ENCODE data around the gene PRAMEF14.
"Not testable (repeated sequence)": the region's sequence is repeated elsewhere in the genome, so short reads cannot be mapped to it uniquely, and the experiment has no call there.

PRAMEF14 gene

GRCh38 chr1:13368544-13368943 lies 21.6 kb upstream of the PRAMEF14 start:
- H3K79me2 ChIP-seq (ENCODE audit: low read length); H3K4me2 ChIP-seq (ENCODE audit: low read length); H3K36me3 ChIP-seq (replicated peaks; ENCODE audit: low read depth, low read length); H3K27me3 ChIP-seq (ENCODE audit: low read depth, low read length); H3K9me3 ChIP-seq (ENCODE audit: insufficient read depth, low read length); H2AFZ ChIP-seq (ENCODE audit: low read depth, low read length); H3K27ac ChIP-seq (ENCODE audit: low read length); H3K4me3 ChIP-seq (ENCODE audit: low read length); H3K4me1 ChIP-seq (ENCODE audit: low read length); H3K9ac ChIP-seq (ENCODE audit: low read length); H4K20me1 ChIP-seq (ENCODE audit: insufficient read depth, low read length): not testable (repeated sequence)
- TF ChIP-seq, protein P1, sequence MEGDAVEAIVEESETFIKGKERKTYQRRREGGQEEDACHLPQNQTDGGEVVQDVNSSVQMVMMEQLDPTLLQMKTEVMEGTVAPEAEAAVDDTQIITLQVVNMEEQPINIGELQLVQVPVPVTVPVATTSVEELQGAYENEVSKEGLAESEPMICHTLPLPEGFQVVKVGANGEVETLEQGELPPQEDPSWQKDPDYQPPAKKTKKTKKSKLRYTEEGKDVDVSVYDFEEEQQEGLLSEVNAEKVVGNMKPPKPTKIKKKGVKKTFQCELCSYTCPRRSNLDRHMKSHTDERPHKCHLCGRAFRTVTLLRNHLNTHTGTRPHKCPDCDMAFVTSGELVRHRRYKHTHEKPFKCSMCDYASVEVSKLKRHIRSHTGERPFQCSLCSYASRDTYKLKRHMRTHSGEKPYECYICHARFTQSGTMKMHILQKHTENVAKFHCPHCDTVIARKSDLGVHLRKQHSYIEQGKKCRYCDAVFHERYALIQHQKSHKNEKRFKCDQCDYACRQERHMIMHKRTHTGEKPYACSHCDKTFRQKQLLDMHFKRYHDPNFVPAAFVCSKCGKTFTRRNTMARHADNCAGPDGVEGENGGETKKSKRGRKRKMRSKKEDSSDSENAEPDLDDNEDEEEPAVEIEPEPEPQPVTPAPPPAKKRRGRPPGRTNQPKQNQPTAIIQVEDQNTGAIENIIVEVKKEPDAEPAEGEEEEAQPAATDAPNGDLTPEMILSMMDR (IDR thresholded peaks at IDR 0.05; ENCODE audit: low read depth, low read length), result peak; percentile 20; the same call in 1 of the 2 replicates

DNA sequence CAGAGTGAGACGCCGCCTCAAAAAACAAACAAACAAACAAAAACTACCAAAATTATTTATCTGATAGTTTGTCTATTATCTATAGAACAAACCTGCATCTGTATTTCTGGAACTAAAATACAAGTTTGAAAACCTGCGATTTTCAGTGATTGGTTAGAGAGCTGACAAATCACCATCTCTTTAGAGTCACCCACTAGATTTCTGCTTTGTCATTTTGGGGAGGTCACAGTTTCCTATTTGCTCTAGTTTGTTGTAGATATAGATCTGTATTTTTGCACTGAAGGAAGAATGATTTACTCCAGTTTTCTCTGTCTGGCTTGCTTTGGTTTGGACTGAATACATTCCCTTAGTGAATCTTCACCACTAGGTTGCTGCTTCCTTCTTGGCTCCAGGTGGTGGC lies 19.6 kb upstream of the PRAMEF14 start:
- not testable (repeated sequence) for H4K20me1 ChIP-seq (ENCODE audit: insufficient read depth, low read length); H2AFZ ChIP-seq (ENCODE audit: low read depth, low read length); H3K79me2 ChIP-seq (ENCODE audit: low read length); H3K4me1 ChIP-seq (ENCODE audit: low read length); H3K4me3 ChIP-seq (ENCODE audit: low read length); H3K27ac ChIP-seq (ENCODE audit: low read length); H3K4me2 ChIP-seq (ENCODE audit: low read length); H3K9me3 ChIP-seq (ENCODE audit: insufficient read depth, low read length); H3K36me3 ChIP-seq (replicated peaks; ENCODE audit: low read depth, low read length); H3K27me3 ChIP-seq (ENCODE audit: low read depth, low read length); H3K9ac ChIP-seq (ENCODE audit: low read length)

GRCh38 chr1:13364928-13365327 lies 18.0 kb upstream of the PRAMEF14 start:
- not testable (repeated sequence) for H3K79me2 ChIP-seq (ENCODE audit: low read length); H3K27ac ChIP-seq (ENCODE audit: low read length); H3K4me1 ChIP-seq (ENCODE audit: low read length); H2AFZ ChIP-seq (ENCODE audit: low read depth, low read length); H3K4me3 ChIP-seq (ENCODE audit: low read length); H3K27me3 ChIP-seq (ENCODE audit: low read depth, low read length); H3K36me3 ChIP-seq (replicated peaks; ENCODE audit: low read depth, low read length); H3K9ac ChIP-seq (ENCODE audit: low read length); H3K9me3 ChIP-seq (ENCODE audit: insufficient read depth, low read length); H3K4me2 ChIP-seq (ENCODE audit: low read length); H4K20me1 ChIP-seq (ENCODE audit: insufficient read depth, low read length)

DNA sequence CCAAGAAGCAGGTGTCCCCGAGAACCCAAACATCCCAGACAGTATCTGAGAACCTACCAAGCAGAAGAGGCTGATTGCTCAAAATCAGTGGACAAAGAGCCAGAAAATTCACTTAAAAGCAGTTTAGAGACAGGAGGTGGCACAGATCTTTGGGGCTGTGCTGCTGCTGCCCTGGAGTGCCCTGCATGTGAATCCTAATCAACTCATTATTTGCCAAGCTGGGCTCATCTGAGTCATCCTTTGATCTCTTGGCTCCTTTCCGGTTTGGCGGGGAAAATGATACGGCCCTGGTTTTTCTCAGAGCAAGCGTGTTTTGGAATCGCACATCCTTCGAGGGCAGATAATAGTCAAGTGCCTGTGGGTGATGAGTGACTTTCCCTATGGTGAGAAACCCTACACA lies 15.4 kb upstream of the PRAMEF14 start:
- H3K79me2 ChIP-seq (ENCODE audit: low read length); H4K20me1 ChIP-seq (ENCODE audit: insufficient read depth, low read length); H3K4me1 ChIP-seq (ENCODE audit: low read length); H2AFZ ChIP-seq (ENCODE audit: low read depth, low read length); H3K4me3 ChIP-seq (ENCODE audit: low read length); H3K27ac ChIP-seq (ENCODE audit: low read length); H3K9ac ChIP-seq (ENCODE audit: low read length); H3K36me3 ChIP-seq (replicated peaks; ENCODE audit: low read depth, low read length); H3K9me3 ChIP-seq (ENCODE audit: insufficient read depth, low read length); H3K27me3 ChIP-seq (ENCODE audit: low read depth, low read length); H3K4me2 ChIP-seq (ENCODE audit: low read length): not testable (repeated sequence)

GRCh38 chr1:13356774-13357173 lies 9.8 kb upstream of the PRAMEF14 start:
- H3K27me3 ChIP-seq (ENCODE audit: low read depth, low read length); H3K27ac ChIP-seq (ENCODE audit: low read length); H3K9me3 ChIP-seq (ENCODE audit: insufficient read depth, low read length); H3K4me2 ChIP-seq (ENCODE audit: low read length); H2AFZ ChIP-seq (ENCODE audit: low read depth, low read length); H3K36me3 ChIP-seq (replicated peaks; ENCODE audit: low read depth, low read length); H3K79me2 ChIP-seq (ENCODE audit: low read length); H4K20me1 ChIP-seq (ENCODE audit: insufficient read depth, low read length); H3K4me1 ChIP-seq (ENCODE audit: low read length); H3K4me3 ChIP-seq (ENCODE audit: low read length); H3K9ac ChIP-seq (ENCODE audit: low read length): not testable (repeated sequence)
- TF ChIP-seq, protein P1 (IDR thresholded peaks at IDR 0.05; ENCODE audit: low read depth, low read length), result peak; percentile 34

- H3K9me3 ChIP-seq (ENCODE audit: insufficient read depth, low read length); H3K36me3 ChIP-seq (replicated peaks; ENCODE audit: low read depth, low read length); H3K4me3 ChIP-seq (ENCODE audit: low read length); H4K20me1 ChIP-seq (ENCODE audit: insufficient read depth, low read length); H3K9ac ChIP-seq (ENCODE audit: low read length); H3K27ac ChIP-seq (ENCODE audit: low read length); H2AFZ ChIP-seq (ENCODE audit: low read depth, low read length); H3K27me3 ChIP-seq (ENCODE audit: low read depth, low read length); H3K4me2 ChIP-seq (ENCODE audit: low read length); H3K79me2 ChIP-seq (ENCODE audit: low read length); H3K4me1 ChIP-seq (ENCODE audit: low read length): not testable (repeated sequence)
Measured at GRCh38 chr1:13354475-13354874, 7.5 kb upstream of the PRAMEF14 start.

DNA sequence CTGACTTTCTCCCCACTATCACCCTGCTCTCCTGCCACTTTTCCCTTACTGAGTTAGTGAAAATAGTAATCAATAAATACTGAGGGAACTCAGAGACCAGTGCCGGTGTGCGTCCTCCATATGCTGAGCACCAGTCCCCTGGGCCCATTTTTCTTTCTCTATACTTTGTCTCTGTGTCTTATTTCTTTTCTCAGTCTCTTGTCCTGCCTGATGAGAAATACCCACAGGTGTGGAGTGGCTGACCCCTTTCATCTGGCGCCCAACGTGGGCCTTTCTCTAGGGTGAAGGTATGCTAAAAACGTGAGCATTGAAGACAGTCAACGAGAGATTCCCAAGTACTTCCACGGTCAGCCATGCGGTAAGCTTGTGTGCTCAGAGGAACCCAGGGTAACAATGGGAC lies 6.5 kb upstream of the PRAMEF14 start:
- H3K9ac ChIP-seq (ENCODE audit: low read length); H3K27ac ChIP-seq (ENCODE audit: low read length); H3K79me2 ChIP-seq (ENCODE audit: low read length); H3K36me3 ChIP-seq (replicated peaks; ENCODE audit: low read depth, low read length); H2AFZ ChIP-seq (ENCODE audit: low read depth, low read length); H3K4me1 ChIP-seq (ENCODE audit: low read length); H3K9me3 ChIP-seq (ENCODE audit: insufficient read depth, low read length); H3K27me3 ChIP-seq (ENCODE audit: low read depth, low read length); H3K4me3 ChIP-seq (ENCODE audit: low read length); H4K20me1 ChIP-seq (ENCODE audit: insufficient read depth, low read length); H3K4me2 ChIP-seq (ENCODE audit: low read length): not testable (repeated sequence)

DNA sequence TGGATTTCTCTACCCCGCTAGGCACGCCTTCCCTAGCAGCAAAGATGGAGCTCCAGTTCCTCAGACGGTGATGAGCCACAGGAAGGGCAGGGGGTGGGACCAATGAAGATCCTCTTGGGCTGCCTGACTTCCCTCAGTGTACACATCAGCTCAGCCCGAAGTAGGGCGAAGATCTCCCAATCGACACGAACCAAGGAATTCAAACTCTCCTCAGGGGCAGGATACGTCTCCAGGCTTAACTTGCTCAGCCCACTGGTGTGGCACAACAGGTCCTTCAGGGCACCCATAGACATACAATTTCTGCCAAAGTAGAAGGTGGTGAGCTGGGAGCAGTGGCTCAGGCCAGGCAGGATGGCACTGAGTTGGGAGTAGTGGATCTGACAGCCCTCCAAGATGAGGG lies 4.4 kb downstream of the PRAMEF14 start:
- not testable (repeated sequence) for H3K4me3 ChIP-seq (ENCODE audit: low read length); H3K4me1 ChIP-seq (ENCODE audit: low read length); H3K27ac ChIP-seq (ENCODE audit: low read length); H2AFZ ChIP-seq (ENCODE audit: low read depth, low read length); H3K27me3 ChIP-seq (ENCODE audit: low read depth, low read length); H3K79me2 ChIP-seq (ENCODE audit: low read length); H3K9ac ChIP-seq (ENCODE audit: low read length); H4K20me1 ChIP-seq (ENCODE audit: insufficient read depth, low read length); H3K9me3 ChIP-seq (ENCODE audit: insufficient read depth, low read length); H3K4me2 ChIP-seq (ENCODE audit: low read length); H3K36me3 ChIP-seq (replicated peaks; ENCODE audit: low read depth, low read length)

DNA sequence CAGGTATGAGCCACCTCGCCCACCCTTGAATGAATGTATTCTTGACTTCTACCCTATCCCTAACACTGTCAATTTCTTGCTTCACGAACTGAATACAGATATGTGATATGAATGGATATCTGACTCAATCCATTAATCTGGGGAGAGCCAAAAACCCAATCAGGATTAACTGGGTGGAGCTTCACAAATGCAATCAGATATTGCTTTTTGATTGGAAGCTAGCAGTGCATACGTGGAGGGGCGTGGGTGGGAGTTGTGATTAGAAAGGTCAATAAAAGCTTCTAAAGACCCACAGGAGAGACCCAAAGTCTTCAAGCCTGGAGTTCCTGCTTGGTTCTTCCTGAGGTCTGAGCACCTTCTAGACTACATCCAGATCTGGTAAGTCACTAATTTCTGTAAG lies 31.7 kb downstream of the PRAMEF14 start, which contains the start of gene PRAMEF15:
PRAMEF15 (plus strand) TSS at position 301 of the 400 bp plus-strand sequence. CDS start 2,827 bp downstream, outside the sequence.
- not testable (repeated sequence) for H3K79me2 ChIP-seq (ENCODE audit: low read length); H4K20me1 ChIP-seq (ENCODE audit: insufficient read depth, low read length); H3K9ac ChIP-seq (ENCODE audit: low read length); H3K27ac ChIP-seq (ENCODE audit: low read length); H3K9me3 ChIP-seq (ENCODE audit: insufficient read depth, low read length); H2AFZ ChIP-seq (ENCODE audit: low read depth, low read length); H3K4me1 ChIP-seq (ENCODE audit: low read length); H3K4me2 ChIP-seq (ENCODE audit: low read length); H3K27me3 ChIP-seq (ENCODE audit: low read depth, low read length); H3K36me3 ChIP-seq (replicated peaks; ENCODE audit: low read depth, low read length); H3K4me3 ChIP-seq (ENCODE audit: low read length)
